ENCODE data around the gene CA5A.

CA5A gene

GRCh38 chr16:87850009-87851006 lies 86.0 kb downstream of the CA5A start:
- in situ Hi-C loops (cut with MboI; ENCODE audit: low sequenced_read_pairs): loop anchor here (25.0 kb wide), 1 partner anchor 463 kb away; the partner anchor contains the start of genes FBXO31 and MAP1LC3B
- H3K27me3 ChIP-seq (ENCODE audit: low read depth): no peaks in the 10 kb centered on the region
- H3K4me3 ChIP-seq: no peak overlapping the region
- peaks cover 20% of the 10 kb centered on the region for H3K4me1 ChIP-seq
- DNase-seq (ENCODE audit: low spot score in 2 of 2): peak in 1 of 2 experiments; percentile 85
- H3K36me3 ChIP-seq (replicated peaks): peaks cover 84% of the 10 kb centered on the region
- H3K9me3 ChIP-seq: no peaks in the 10 kb centered on the region

DNA sequence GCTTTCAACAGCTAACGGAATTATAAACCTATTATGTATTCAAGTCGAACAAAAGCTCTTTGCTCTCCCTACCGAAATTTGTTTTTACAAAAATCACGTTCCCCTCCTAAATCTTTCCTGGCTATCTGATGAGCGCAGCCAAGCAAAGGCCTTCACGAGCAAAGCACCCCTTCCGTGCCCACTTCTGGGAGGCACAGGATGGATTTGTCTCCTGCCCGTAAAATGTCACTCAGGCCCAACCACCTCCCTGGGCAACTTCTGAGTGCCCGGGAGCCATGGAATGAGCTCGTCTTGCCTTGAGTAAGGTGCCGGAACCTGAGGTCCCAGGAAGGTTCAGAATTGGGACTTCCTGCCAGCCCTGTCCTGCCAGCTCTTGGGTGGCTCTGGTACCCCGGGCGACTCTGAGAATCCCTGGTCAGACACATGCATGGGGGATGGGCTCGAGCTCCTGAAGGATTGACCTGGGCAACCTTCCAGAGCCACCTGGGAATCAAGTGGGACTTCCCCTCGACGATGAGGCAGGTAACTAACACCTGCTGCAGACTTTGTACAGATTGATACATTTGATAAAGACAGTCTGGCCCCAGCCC lies 86.8 kb downstream of the CA5A start:
- H3K36me3 ChIP-seq (replicated peaks): peaks cover 86% of the 10 kb centered on the region
- no peak for DNase-seq (ENCODE audit: low spot score in 2 of 2)
- peaks cover 15% of the 10 kb centered on the region for H3K4me1 ChIP-seq
- no peaks in the 10 kb centered on the region for H3K9me3 ChIP-seq
- in situ Hi-C loops (cut with MboI; ENCODE audit: low sequenced_read_pairs): loop anchor here (25.0 kb wide), 1 partner anchor 462 kb away; the partner anchor contains the start of genes FBXO31 and MAP1LC3B
- H3K27me3 ChIP-seq (ENCODE audit: low read depth): no peaks in the 10 kb centered on the region
- no peak overlapping the region for H3K4me3 ChIP-seq

- Histone ChIP-seq H3K36me3 (replicated peaks) (peaks cover 93% of the 10 kb centered on the region), H3K27me3 (ENCODE audit: low read depth) (no peaks in the 10 kb centered on the region), H3K9me3 (no peaks in the 10 kb centered on the region), H3K4me1 (peaks cover 9% of the 10 kb centered on the region), H3K4me3 (no peak overlapping the region)
- in situ Hi-C loops (cut with MboI; ENCODE audit: low sequenced_read_pairs): no loop called here
- no peak for DNase-seq (ENCODE audit: low spot score in 2 of 2)
Measured at GRCh38 chr16:87848676-87849345, 87.5 kb downstream of the CA5A start.

DNA sequence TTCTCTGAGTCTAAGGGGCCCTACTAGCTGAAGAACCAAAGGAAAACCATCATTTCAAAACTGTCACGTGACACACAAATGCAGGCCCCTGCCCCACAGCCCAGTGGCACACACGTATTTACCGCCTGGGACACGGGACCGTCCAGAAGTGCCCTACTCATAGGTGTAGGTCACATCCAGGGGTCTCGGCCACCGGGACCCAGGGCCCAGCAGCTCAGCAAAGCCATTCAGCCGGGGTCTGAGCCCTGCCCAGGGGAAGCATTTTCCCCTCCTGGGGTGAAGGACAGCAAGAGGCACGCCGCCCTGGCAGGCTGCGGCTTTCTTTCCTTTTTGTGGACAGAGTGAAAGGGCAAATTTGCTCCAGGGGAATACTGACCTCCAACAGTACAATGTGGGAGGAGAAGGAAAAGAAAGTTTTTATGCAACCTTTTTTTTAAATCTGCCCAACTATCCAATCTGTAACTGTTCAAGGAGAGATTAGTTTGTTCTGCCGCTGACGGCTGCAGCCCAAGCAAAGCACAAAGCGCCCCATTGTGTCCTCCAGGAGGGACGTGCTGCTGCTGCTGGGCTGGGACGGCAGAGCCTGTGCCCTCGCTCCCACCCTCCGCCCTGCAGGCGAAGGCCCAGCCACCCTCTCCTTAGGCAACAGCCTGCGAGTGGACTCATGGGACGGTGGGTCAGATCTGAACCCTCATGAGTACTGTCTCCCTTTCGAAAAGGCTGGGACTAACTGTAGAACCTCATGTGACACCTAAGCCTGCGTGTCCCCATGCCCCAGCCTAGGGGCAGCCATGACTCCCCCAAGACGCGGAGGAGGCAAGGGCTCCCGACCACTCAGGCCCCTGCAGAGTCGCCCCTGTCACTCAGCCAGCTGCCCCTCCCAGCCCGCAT lies 88.3 kb downstream of the CA5A start:
- no peak overlapping the region for H3K4me3 ChIP-seq

GRCh38 chr16:87847467-87847784 lies 88.9 kb downstream of the CA5A start:
- Histone ChIP-seq H3K4me3 (no peak overlapping the region), H3K9me3 (no peaks in the 10 kb centered on the region), H3K4me1 (no peaks in the 10 kb centered on the region; the same call in 1 of the 2 replicates), H3K36me3 (replicated peaks) (peaks cover 95% of the 10 kb centered on the region), H3K27me3 (ENCODE audit: low read depth) (no peaks in the 10 kb centered on the region)
- in situ Hi-C loops (cut with MboI; ENCODE audit: low sequenced_read_pairs): no loop called here
- no peak for DNase-seq (ENCODE audit: low spot score in 2 of 2)

More for the DNA sequence above, 88.3 kb downstream of the CA5A start:
- Histone ChIP-seq H3K9me3 (no peaks in the 10 kb centered on the region), H3K4me1 (peaks cover 4% of the 10 kb centered on the region), H3K27me3 (ENCODE audit: low read depth) (no peaks in the 10 kb centered on the region), H3K36me3 (replicated peaks) (peaks cover 95% of the 10 kb centered on the region)
- DNase-seq (ENCODE audit: low spot score in 2 of 2): no peak
- in situ Hi-C loops (cut with MboI; ENCODE audit: low sequenced_read_pairs): no loop called here

DNA sequence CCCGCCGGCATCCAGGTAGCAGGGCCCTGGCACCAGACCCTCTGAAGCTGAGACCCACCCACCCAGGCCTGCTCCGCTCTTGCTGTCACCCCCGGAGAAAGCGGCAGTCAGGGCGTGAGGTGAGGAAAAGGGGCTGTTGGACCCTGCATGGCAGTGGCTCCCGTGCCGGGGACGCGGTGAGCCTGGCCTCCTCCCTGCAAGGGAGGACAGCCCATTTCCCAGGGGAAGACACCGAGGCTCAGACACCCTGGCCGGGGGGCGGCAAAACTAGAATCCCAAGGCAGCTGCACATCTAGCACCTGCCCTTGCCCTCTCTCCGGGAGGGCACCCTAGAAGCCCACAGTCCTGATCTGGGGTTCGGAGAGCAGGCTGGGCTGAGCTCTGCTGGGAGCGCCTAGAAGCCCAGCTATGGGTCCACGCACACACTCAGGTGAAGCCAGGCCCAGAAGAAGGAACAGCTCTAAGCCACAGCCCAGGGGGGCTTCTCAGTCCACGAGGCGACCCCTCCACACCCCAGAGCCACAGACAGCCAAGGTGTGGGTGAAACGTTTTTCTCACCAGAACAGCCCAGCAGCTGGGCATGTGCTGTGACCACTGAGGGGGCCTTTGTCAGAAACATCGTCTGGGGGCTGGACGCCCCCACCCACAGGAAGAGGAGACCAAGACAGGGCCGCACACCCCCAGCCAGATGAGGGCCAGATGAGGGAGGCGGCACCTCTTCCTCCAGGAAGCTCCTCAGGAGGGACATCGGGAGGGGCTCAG lies 89.4 kb downstream of the CA5A start:
- Histone ChIP-seq H3K27me3 (ENCODE audit: low read depth) (no peaks in the 10 kb centered on the region), H3K4me3 (no peak overlapping the region), H3K4me1 (no peaks in the 10 kb centered on the region), H3K36me3 (replicated peaks) (peaks cover 95% of the 10 kb centered on the region), H3K9me3 (no peaks in the 10 kb centered on the region)
- no peak for DNase-seq (ENCODE audit: low spot score in 2 of 2)
- in situ Hi-C loops (cut with MboI; ENCODE audit: low sequenced_read_pairs): no loop called here

DNA sequence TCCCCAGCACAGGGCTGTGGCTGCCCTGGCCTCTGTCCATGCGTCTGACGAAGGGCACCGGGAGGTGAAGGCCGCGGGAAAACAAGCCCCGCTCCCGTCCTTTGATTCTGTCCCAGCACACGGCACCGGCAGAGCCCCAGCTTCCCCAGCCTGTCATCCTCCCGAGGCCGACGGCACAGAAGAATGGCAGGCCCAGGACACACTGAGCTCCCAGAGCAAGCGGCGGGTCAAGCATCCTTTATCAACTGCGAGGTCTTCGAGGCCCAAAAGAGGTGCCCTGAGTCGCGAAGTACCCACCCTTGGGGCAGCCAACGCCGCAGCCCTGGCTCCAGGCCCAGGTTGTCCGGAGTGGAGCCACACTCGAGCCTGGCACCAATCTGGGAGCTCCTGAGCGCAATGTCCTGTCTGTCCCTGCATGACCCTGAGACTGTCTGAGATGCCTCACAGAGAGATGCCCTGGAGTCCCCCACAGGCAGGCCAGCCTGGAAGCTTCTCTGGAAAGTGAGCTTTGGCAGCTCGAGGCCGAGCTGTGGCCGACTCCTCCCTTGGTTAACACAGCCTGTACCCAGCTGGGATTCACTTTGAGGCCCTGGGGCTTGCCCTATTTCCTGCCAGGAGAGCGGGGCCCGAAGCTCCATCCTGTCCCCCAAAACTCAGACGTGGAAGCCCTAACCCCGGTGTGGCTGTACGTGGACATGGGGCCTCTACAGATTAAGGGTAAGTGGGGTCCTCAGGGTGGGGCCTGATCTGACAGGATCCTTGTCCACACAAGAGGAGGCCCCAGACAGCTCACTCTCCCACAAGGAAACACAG lies 90.3 kb downstream of the CA5A start:
- Histone ChIP-seq H3K9me3 (no peaks in the 10 kb centered on the region), H3K27me3 (ENCODE audit: low read depth) (no peaks in the 10 kb centered on the region), H3K36me3 (replicated peaks) (peaks cover 95% of the 10 kb centered on the region), H3K4me1 (no peaks in the 10 kb centered on the region), H3K4me3 (no peak overlapping the region)
- in situ Hi-C loops (cut with MboI; ENCODE audit: low sequenced_read_pairs): no loop called here
- DNase-seq (ENCODE audit: low spot score in 2 of 2): no peak

- Histone ChIP-seq H3K27me3 (ENCODE audit: low read depth) (no peaks in the 10 kb centered on the region), H3K4me1 (no peaks in the 10 kb centered on the region), H3K4me3 (no peak overlapping the region), H3K9me3 (no peaks in the 10 kb centered on the region), H3K36me3 (replicated peaks) (peaks cover 95% of the 10 kb centered on the region)
- no peak for DNase-seq (ENCODE audit: low spot score in 2 of 2)
- in situ Hi-C loops (cut with MboI; ENCODE audit: low sequenced_read_pairs): no loop called here
Measured at GRCh38 chr16:87845213-87845612, 91.1 kb downstream of the CA5A start.

- Histone ChIP-seq H3K36me3 (replicated peaks) (peaks cover 95% of the 10 kb centered on the region), H3K27me3 (ENCODE audit: low read depth) (no peaks in the 10 kb centered on the region), H3K4me1 (no peaks in the 10 kb centered on the region), H3K4me3 (no peak overlapping the region), H3K9me3 (no peaks in the 10 kb centered on the region)
- in situ Hi-C loops (cut with MboI; ENCODE audit: low sequenced_read_pairs): no loop called here
- no peak for DNase-seq (ENCODE audit: low spot score in 2 of 2)
Measured at GRCh38 chr16:87844809-87845208, 91.5 kb downstream of the CA5A start.

GRCh38 chr16:87844120-87844733 lies 92.1 kb downstream of the CA5A start:
- H3K9me3 ChIP-seq: no peaks in the 10 kb centered on the region
- H3K27me3 ChIP-seq (ENCODE audit: low read depth): no peaks in the 10 kb centered on the region
- H3K36me3 ChIP-seq (replicated peaks): peaks cover 95% of the 10 kb centered on the region
- in situ Hi-C loops (cut with MboI; ENCODE audit: low sequenced_read_pairs): no loop called here
- H3K4me3 ChIP-seq: no peak overlapping the region
- H3K4me1 ChIP-seq: no peaks in the 10 kb centered on the region
- DNase-seq (ENCODE audit: low spot score in 2 of 2): no peak

- no peak overlapping the region for H3K4me3 ChIP-seq
- peaks cover 95% of the 10 kb centered on the region for H3K36me3 ChIP-seq (replicated peaks)
- in situ Hi-C loops (cut with MboI; ENCODE audit: low sequenced_read_pairs): no loop called here
- no peak for DNase-seq (ENCODE audit: low spot score in 2 of 2)
- no peaks in the 10 kb centered on the region for H3K27me3 ChIP-seq (ENCODE audit: low read depth)
- no peaks in the 10 kb centered on the region for H3K9me3 ChIP-seq
- no peaks in the 10 kb centered on the region for H3K4me1 ChIP-seq
Measured at GRCh38 chr16:87843678-87844105, 92.6 kb downstream of the CA5A start.
